Measurements from ENCODE around the gene CYP17A1. TPM values are rescaled to one million over a fixed set of nuclear protein-coding genes. Genes with fewer than 3 reads are reported as not detected.

Gene CYP17A1
- total and polyA plus RNA-seq, 2 donors (not counting 1 experiment from before 2014, with no cell fraction given), result not detected

DNA sequence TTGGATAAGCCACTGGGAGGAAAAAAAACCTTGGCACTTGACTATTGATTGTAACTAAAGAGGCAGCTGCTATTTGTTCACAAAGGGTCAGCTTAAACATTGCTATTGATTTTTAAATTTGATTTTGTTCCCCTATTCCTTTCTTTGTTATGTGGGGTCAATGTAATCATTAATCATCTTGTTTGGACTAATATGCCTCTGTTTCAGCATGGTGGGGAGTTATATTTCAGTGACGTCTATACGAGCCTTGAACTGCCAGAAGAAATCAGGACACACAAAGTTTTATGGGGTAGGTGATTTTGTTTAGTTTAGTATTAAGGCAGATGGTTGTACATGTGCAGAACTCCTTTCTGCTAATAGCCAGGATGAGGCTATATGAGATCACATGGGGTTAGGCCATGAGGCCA, 39.5 kb upstream of the CYP17A1 start:
- Histone ChIP-seq H3K4me2 (ENCODE audit: extremely low read depth, insufficient read depth, low read length) (no peak overlapping the region), H3K79me2 (ENCODE audit: control insufficient read depth, insufficient read depth, low read length) (no peaks in the 10 kb centered on the region), H3K9ac (ENCODE audit: insufficient read depth, low read length) (no peak overlapping the region), H2AFZ (ENCODE audit: low read length) (no peak overlapping the region), H3K27me3 (ENCODE audit: control insufficient read depth, insufficient read depth, low read length) (no peaks in the 10 kb centered on the region), H3K36me3 (ENCODE audit: control insufficient read depth, insufficient read depth, low read length) (no peaks in the 10 kb centered on the region), H4K20me1 (ENCODE audit: control insufficient read depth, extremely low read depth, insufficient read depth, low read length) (no peaks in the 10 kb centered on the region), H3K4me3 (replicated peaks in 1 of 4; ENCODE audit: control extremely low read depth in 1 of 4, insufficient read depth in 1 of 4, low read depth in 3 of 4, low read length in 4 of 4) (no peak overlapping the region), H3K4me1 (ENCODE audit: control insufficient read depth, extremely low read depth, insufficient read depth, low read length) (no peaks in the 10 kb centered on the region), H3K9me3 (ENCODE audit: control insufficient read depth, insufficient read depth, low read depth, low read length) (no peaks in the 10 kb centered on the region), H3K27ac (ENCODE audit: insufficient read depth, low read length) (no peak overlapping the region)
- no peak for DNase-seq (ENCODE audit: low read depth in 2 of 2)
- TF ChIP-seq, protein P1, sequence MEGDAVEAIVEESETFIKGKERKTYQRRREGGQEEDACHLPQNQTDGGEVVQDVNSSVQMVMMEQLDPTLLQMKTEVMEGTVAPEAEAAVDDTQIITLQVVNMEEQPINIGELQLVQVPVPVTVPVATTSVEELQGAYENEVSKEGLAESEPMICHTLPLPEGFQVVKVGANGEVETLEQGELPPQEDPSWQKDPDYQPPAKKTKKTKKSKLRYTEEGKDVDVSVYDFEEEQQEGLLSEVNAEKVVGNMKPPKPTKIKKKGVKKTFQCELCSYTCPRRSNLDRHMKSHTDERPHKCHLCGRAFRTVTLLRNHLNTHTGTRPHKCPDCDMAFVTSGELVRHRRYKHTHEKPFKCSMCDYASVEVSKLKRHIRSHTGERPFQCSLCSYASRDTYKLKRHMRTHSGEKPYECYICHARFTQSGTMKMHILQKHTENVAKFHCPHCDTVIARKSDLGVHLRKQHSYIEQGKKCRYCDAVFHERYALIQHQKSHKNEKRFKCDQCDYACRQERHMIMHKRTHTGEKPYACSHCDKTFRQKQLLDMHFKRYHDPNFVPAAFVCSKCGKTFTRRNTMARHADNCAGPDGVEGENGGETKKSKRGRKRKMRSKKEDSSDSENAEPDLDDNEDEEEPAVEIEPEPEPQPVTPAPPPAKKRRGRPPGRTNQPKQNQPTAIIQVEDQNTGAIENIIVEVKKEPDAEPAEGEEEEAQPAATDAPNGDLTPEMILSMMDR (conservative IDR thresholded peaks at IDR 0.05 in 1 of 2, IDR thresholded peaks at IDR 0.05 in 1 of 2; ENCODE audit: low read depth in 1 of 2, low read length in 2 of 2), result no peak

DNA sequence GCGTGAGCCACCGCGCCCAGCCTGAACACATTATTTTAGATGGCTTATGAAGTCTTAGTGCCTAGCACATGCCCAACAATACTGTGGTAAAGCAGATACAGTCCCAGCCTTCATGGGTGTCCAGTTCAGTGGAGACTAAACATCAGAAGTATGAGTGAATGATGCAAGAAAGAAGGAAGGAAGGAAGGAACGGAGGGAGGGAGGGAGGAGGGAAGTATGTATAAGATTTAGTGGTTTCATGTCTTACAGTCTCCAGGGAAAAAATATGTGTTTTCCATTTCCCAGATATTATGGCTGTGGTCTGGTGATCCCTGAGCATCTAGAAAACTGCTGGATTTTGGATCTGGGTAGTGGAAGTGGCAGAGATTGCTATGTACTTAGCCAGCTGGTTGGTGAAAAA, 35.0 kb upstream of the CYP17A1 start:
- Histone ChIP-seq H3K9me3 (ENCODE audit: control insufficient read depth, insufficient read depth, low read depth, low read length) (no peaks in the 10 kb centered on the region), H2AFZ (ENCODE audit: low read length) (no peak overlapping the region), H4K20me1 (ENCODE audit: control insufficient read depth, extremely low read depth, insufficient read depth, low read length) (no peaks in the 10 kb centered on the region), H3K36me3 (ENCODE audit: control insufficient read depth, insufficient read depth, low read length) (no peaks in the 10 kb centered on the region), H3K79me2 (ENCODE audit: control insufficient read depth, insufficient read depth, low read length) (no peaks in the 10 kb centered on the region), H3K4me3 (replicated peaks in 1 of 4; ENCODE audit: control extremely low read depth in 1 of 4, insufficient read depth in 1 of 4, low read depth in 3 of 4, low read length in 4 of 4) (no peak overlapping the region), H3K4me2 (ENCODE audit: extremely low read depth, insufficient read depth, low read length) (no peak overlapping the region), H3K27me3 (ENCODE audit: control insufficient read depth, insufficient read depth, low read length) (no peaks in the 10 kb centered on the region), H3K4me1 (ENCODE audit: control insufficient read depth, extremely low read depth, insufficient read depth, low read length) (no peaks in the 10 kb centered on the region), H3K27ac (ENCODE audit: insufficient read depth, low read length) (no peak overlapping the region), H3K9ac (ENCODE audit: insufficient read depth, low read length) (no peak overlapping the region)
- TF ChIP-seq, protein P1 (conservative IDR thresholded peaks at IDR 0.05 in 1 of 2, IDR thresholded peaks at IDR 0.05 in 1 of 2; ENCODE audit: low read depth in 1 of 2, low read length in 2 of 2), result no peak
- no peak for DNase-seq (ENCODE audit: low read depth in 2 of 2)

DNA sequence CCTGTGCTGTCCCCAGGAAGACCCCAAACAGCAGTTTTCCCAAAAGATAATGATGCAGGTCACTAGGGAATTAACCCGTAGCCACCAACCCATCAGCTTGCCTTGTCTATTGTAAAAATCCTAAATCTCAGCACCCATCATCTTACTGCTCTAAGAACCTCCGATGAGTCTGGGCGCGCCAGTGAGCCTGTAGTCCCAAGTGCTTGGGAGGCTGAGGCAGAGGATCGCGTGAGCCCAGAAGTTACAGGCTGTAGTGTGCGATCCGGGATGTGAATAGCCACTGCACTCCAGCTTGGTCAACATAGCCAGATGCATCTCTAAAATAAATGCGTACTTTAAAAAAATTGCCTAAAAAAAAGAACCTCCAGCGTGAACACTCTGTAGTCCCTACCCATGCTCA, 33.0 kb upstream of the CYP17A1 start:
- TF ChIP-seq, protein P1 (conservative IDR thresholded peaks at IDR 0.05 in 1 of 2, IDR thresholded peaks at IDR 0.05 in 1 of 2; ENCODE audit: low read depth in 1 of 2, low read length in 2 of 2), result no peak
- TF ChIP-seq EZH2 (IDR thresholded peaks at IDR 0.05; ENCODE audit: low read length, missing control alignments), result no peak
- no peak overlapping the region for H2AFZ ChIP-seq (ENCODE audit: low read length)
- H3K9me3 ChIP-seq (ENCODE audit: control insufficient read depth, insufficient read depth, low read depth, low read length), result no peaks in the 10 kb centered on the region
- H3K79me2 ChIP-seq (ENCODE audit: control insufficient read depth, insufficient read depth, low read length), result no peaks in the 10 kb centered on the region
- no peaks in the 10 kb centered on the region for H3K4me1 ChIP-seq (ENCODE audit: control insufficient read depth, extremely low read depth, insufficient read depth, low read length)
- no peaks in the 10 kb centered on the region for H3K27me3 ChIP-seq (ENCODE audit: control insufficient read depth, insufficient read depth, low read length)
- no peaks in the 10 kb centered on the region for H4K20me1 ChIP-seq (ENCODE audit: control insufficient read depth, extremely low read depth, insufficient read depth, low read length)
- H3K9ac ChIP-seq (ENCODE audit: insufficient read depth, low read length), result no peak overlapping the region
- no peak for DNase-seq (ENCODE audit: low read depth in 2 of 2)
- H3K27ac ChIP-seq (ENCODE audit: insufficient read depth, low read length), result no peak overlapping the region
- no peaks in the 10 kb centered on the region for H3K36me3 ChIP-seq (ENCODE audit: control insufficient read depth, insufficient read depth, low read length)
- no peak overlapping the region for H3K4me2 ChIP-seq (ENCODE audit: extremely low read depth, insufficient read depth, low read length)
- H3K4me3 ChIP-seq (replicated peaks in 1 of 4; ENCODE audit: control extremely low read depth in 1 of 4, insufficient read depth in 1 of 4, low read depth in 3 of 4, low read length in 4 of 4), result peak overlapping the region in 2 of 4 experiments; percentile 58 to 63

All from fibroblast of lung (primary cell).